Keratinocyte (primary cell): ENCODE results near the gene SIPA1. TPM values are rescaled to one million over a fixed set of nuclear protein-coding genes. Genes with fewer than 3 reads are reported as not detected.
A peak's percentile ranks its signal among the peaks of the same experiment; 100 is the strongest.

Experiments used
- DNase-seq: peaks from one replicate; pipeline ENCODE4 v3.0.0-alpha.2; 2011; ENCODE audit warnings: low read depth, missing footprints, low spot score
- FAIRE-seq: peaks from 2 replicates; lab custom pipeline; 2011; peaks lifted over from hg19 to GRCh38; lab: Jason Lieb, UNC
- H2AFZ ChIP-seq: 2 replicates; pipeline ENCODE4 v1.6.0; 2012; ENCODE audit warnings: low read length, control low read depth, inconsistent platforms; ENCODE audit not compliant: control insufficient read depth
- H3K27ac ChIP-seq: 2 replicates; pipeline ENCODE4 v1.5.1; 2011; ENCODE audit warnings: low read length; ENCODE audit not compliant: control insufficient read depth, insufficient read depth
- H3K27me3 ChIP-seq: 3 replicates; pipeline ENCODE4 v1.6.0; 2011; ENCODE audit warnings: low read length; ENCODE audit not compliant: control insufficient read depth, insufficient read depth; ENCODE audit errors: extremely low read depth
- H3K36me3 ChIP-seq, 2 experiments: 2 replicates in 1 of 2; 3 replicates in 1 of 2; pipeline ENCODE4 v1.5.1; 2011; ENCODE audit warnings: low read length in 2 of 2, mild to moderate bottlenecking in 1 of 2; ENCODE audit not compliant: control insufficient read depth in 2 of 2, insufficient read depth in 2 of 2; ENCODE audit errors: extremely low read depth in 1 of 2
- H3K4me1 ChIP-seq: 3 replicates; pipeline ENCODE4 v1.5.1; 2011; ENCODE audit warnings: low read length; ENCODE audit not compliant: control insufficient read depth, insufficient read depth; ENCODE audit errors: extremely low read depth
- H3K4me2 ChIP-seq: 3 replicates; pipeline ENCODE4 v1.6.0; 2011; ENCODE audit warnings: low read depth, low read length; ENCODE audit not compliant: control insufficient read depth, insufficient read depth; ENCODE audit errors: extremely low read depth
- H3K4me3 ChIP-seq, 3 experiments: fragments of 200-600 bp in 1 of 3; sonication (generic) in 1 of 3; 2 replicates in 2 of 3; 3 replicates in 1 of 3; pipeline ENCODE4 v1.5.1; 2011 to 2016; ENCODE audit warnings: low read length in 3 of 3, mild to moderate bottlenecking in 3 of 3, control low read depth in 2 of 3, inconsistent platforms in 1 of 3, low read depth in 1 of 3, mixed read lengths in 1 of 3, mixed run types in 1 of 3, moderate library complexity in 1 of 3; ENCODE audit not compliant: control insufficient read depth in 2 of 3, insufficient read depth in 2 of 3; ENCODE audit errors: extremely low read depth in 1 of 3
- H3K79me2 ChIP-seq: 2 replicates; pipeline ENCODE4 v1.6.0; 2012; ENCODE audit warnings: low read length; ENCODE audit not compliant: control insufficient read depth, insufficient read depth
- H3K9ac ChIP-seq: 3 replicates; pipeline ENCODE4 v1.6.0; 2011; ENCODE audit warnings: low read length; ENCODE audit not compliant: control insufficient read depth, insufficient read depth; ENCODE audit errors: extremely low read depth
- H3K9me1 ChIP-seq: 3 replicates; pipeline ENCODE4 v1.6.0; 2011; ENCODE audit warnings: low read length; ENCODE audit not compliant: control insufficient read depth, insufficient read depth; ENCODE audit errors: extremely low read depth
- H3K9me3 ChIP-seq: 2 replicates; pipeline ENCODE4 v1.5.1; 2012; ENCODE audit warnings: low read depth, low read length; ENCODE audit not compliant: control insufficient read depth
- H4K20me1 ChIP-seq: 3 replicates; pipeline ENCODE4 v1.6.0; 2011; ENCODE audit warnings: low read length; ENCODE audit not compliant: control insufficient read depth, insufficient read depth; ENCODE audit errors: extremely low read depth
- CTCF ChIP-seq, 3 experiments: IDR thresholded peaks in 1 of 3; conservative IDR thresholded peaks in 1 of 3; optimal IDR thresholded peaks in 1 of 3; 2 replicates in 2 of 3; 3 replicates in 1 of 3; pipeline versions ENCODE3 to v1.5.1; 2011; ENCODE audit warnings: low read length in 3 of 3, mild to moderate bottlenecking in 3 of 3, moderate library complexity in 2 of 3, control low read depth in 1 of 3, inconsistent platforms in 1 of 3; ENCODE audit not compliant: insufficient read depth in 2 of 3; ENCODE audit errors: extremely low read depth in 1 of 3
- EZH2 ChIP-seq: IDR thresholded peaks from one replicate; pipeline ENCODE4 v1.6.1; 2012; ENCODE audit warnings: inconsistent platforms, mild to moderate bottlenecking, low read length, moderate library complexity
- dilution Hi-C: fragments of 300-500 bp; cut with MboI; formaldehyde crosslinking; loops from one replicate; pipeline ENCODE4 v1.7.0; 2020; ENCODE audit warnings: low sequenced_read_pairs; ENCODE audit not compliant: extremely low pct_ligation_motif_present
- polyA plus RNA-seq, 5 experiments: library from polyadenylated mRNA; depleted of rRNA in 3 of 5; stranded (reverse) in 3 of 5; stranded (forward) in 1 of 5; unstranded in 1 of 5; fragments of >200 nt; gene quantifications; 1 replicate in 1 of 5; 2 replicates in 3 of 5; 3 replicates in 1 of 5; pipeline versions ENCODE4 v1.2.1 to v1.2.3, GENCODE V29; 2011 to 2012; ENCODE audit warnings: missing spikeins in 2 of 5, low read depth in 1 of 5, low replicate concordance in 1 of 5

SIPA1 gene
- polyA plus RNA-seq, 1 donor (not counting 4 experiments of a cell fraction or from before 2014, with no cell fraction given): 4.5 TPM

GRCh38 chr11:65611028-65611757 lies 26.7 kb upstream of the SIPA1 start:
- Histone ChIP-seq H3K4me1 (peaks cover 24% of the 10 kb centered on the region), H3K4me3 (no peak overlapping the region), H2AFZ (no peak overlapping the region), H3K9me3 (no peaks in the 10 kb centered on the region), H3K36me3 (peaks cover 11 to 16% of the 10 kb centered on the region in 2 experiments), H3K9ac (no peak overlapping the region), H3K27me3 (no peaks in the 10 kb centered on the region), H3K79me2 (peaks cover 41% of the 10 kb centered on the region), H3K27ac (no peak overlapping the region), H3K9me1 (no peaks in the 10 kb centered on the region), H3K4me2 (no peak overlapping the region), H4K20me1 (no peaks in the 10 kb centered on the region)
- no peak for FAIRE-seq
- TF ChIP-seq CTCF (optimal IDR thresholded peaks at IDR 0.05 in 1 of 3, IDR thresholded peaks at IDR 0.05 in 1 of 3, conservative IDR thresholded peaks at IDR 0.05 in 1 of 3; ENCODE audit: extremely low read depth in 1 of 3, insufficient read depth in 2 of 3, low read length in 3 of 3) (no peak), EZH2 (no peak)
- dilution Hi-C loops: no loop called here
- DNase-seq: no peak

GRCh38 chr11:65611758-65612603 lies 25.9 kb upstream of the SIPA1 start:
- peaks cover 49% of the 10 kb centered on the region for H3K79me2 ChIP-seq
- no peak for FAIRE-seq
- H3K9ac ChIP-seq: no peak overlapping the region
- no peak overlapping the region for H3K4me3 ChIP-seq
- peaks cover 11 to 17% of the 10 kb centered on the region in 2 experiments for H3K36me3 ChIP-seq
- H4K20me1 ChIP-seq: no peaks in the 10 kb centered on the region
- H3K4me2 ChIP-seq: peak overlapping the region; percentile 88
- H3K27ac ChIP-seq: no peak overlapping the region
- H2AFZ ChIP-seq: no peak overlapping the region
- TF ChIP-seq CTCF (optimal IDR thresholded peaks at IDR 0.05 in 1 of 3, IDR thresholded peaks at IDR 0.05 in 1 of 3, conservative IDR thresholded peaks at IDR 0.05 in 1 of 3; ENCODE audit: extremely low read depth in 1 of 3, insufficient read depth in 2 of 3, low read length in 3 of 3) (no peak), EZH2 (no peak)
- no peaks in the 10 kb centered on the region for H3K27me3 ChIP-seq
- no peaks in the 10 kb centered on the region for H3K9me3 ChIP-seq
- H3K4me1 ChIP-seq: peaks cover 29% of the 10 kb centered on the region
- no peak for DNase-seq
- dilution Hi-C loops: no loop called here
- no peaks in the 10 kb centered on the region for H3K9me1 ChIP-seq
